PC-3 (cell line): ENCODE results near the gene CEP85. TPM values are rescaled to one million over a fixed set of nuclear protein-coding genes. Genes with fewer than 3 reads are reported as not detected.

Experiments
- ATAC-seq: fragments of 200-7000 bp; cut with Tn5 transposase; 2 replicates; pipeline ENCODE4 v1.9.1; 2020; ENCODE audit warnings: mild to moderate bottlenecking, moderate library complexity
- BruUV-seq: library from RNA; stranded (reverse); fragments of 400-500 nt; replicated peaks from 2 replicates; lab custom pipeline; 2021; lab: Mats Ljungman, UMichigan
- CTCF ChIA-PET: fragments of 300-600 bp; sonication (Branson Sonifier 250); formaldehyde crosslinking; loops from one replicate; lab custom pipeline; 2022; ENCODE audit warnings: antibody characterized with exemption; lab: Charles Lee
- POLR2A ChIA-PET: fragments of 300-600 bp; sonication (Branson Sonifier 250); formaldehyde crosslinking; loops from one replicate; lab custom pipeline; 2022; ENCODE audit warnings: antibody characterized with exemption; ENCODE audit not compliant: unreplicated experiment; lab: Charles Lee
- DNase-seq: peaks from one replicate; pipeline ENCODE4 v3.0.0-alpha.2; 2015
- H2AFZ ChIP-seq: fragments of 300-600 bp; sonication (generic); 2 replicates; pipeline ENCODE4 v1.6.0; 2016; ENCODE audit warnings: antibody characterized with exemption, low read length
- H3F3A ChIP-seq: fragments of 300-600 bp; sonication (generic); one replicate; pipeline ENCODE4 v1.6.0; 2017; ENCODE audit warnings: antibody characterized with exemption, low read length, control low read depth, mild to moderate bottlenecking; ENCODE audit not compliant: unreplicated experiment
- H3K27ac ChIP-seq: fragments of 300-600 bp; sonication (generic); 2 replicates; pipeline ENCODE4 v1.5.1; 2016; ENCODE audit warnings: mild to moderate bottlenecking, low read length
- H3K27me3 ChIP-seq: fragments of 300-600 bp; sonication (generic); 2 replicates; pipeline ENCODE4 v1.6.1; 2016; ENCODE audit warnings: low read length, mixed read lengths
- H3K36me3 ChIP-seq: fragments of 300-600 bp; sonication (generic); 2 replicates; pipeline ENCODE4 v1.6.1; 2016; ENCODE audit warnings: low read depth, mixed run types, low read length, mixed read lengths
- H3K4me1 ChIP-seq: fragments of 300-600 bp; sonication (generic); 2 replicates; pipeline ENCODE4 v1.5.1; 2016; ENCODE audit warnings: low read length; ENCODE audit not compliant: insufficient read depth
- H3K4me2 ChIP-seq: fragments of 300-600 bp; sonication (generic); 2 replicates; pipeline ENCODE4 v1.6.0; 2016; ENCODE audit warnings: low read length
- H3K4me3 ChIP-seq: fragments of 300-600 bp; sonication (generic); 2 replicates; pipeline ENCODE4 v1.5.1; 2016; ENCODE audit warnings: mild to moderate bottlenecking, low read length, mixed read lengths
- H3K79me2 ChIP-seq: fragments of 300-600 bp; sonication (generic); 2 replicates; pipeline ENCODE4 v1.6.1; 2017; ENCODE audit warnings: low read length, mixed read lengths
- H3K9ac ChIP-seq: fragments of 300-600 bp; sonication (generic); 2 replicates; pipeline ENCODE4 v1.6.0; 2016; ENCODE audit warnings: mild to moderate bottlenecking, low read length
- H3K9me2 ChIP-seq: fragments of 300-600 bp; sonication (generic); replicated peaks from 2 replicates; pipeline ENCODE4 v1.6.1; 2016; ENCODE audit warnings: mixed run types, low read length, mixed read lengths
- H3K9me3 ChIP-seq: fragments of 300-600 bp; sonication (generic); 2 replicates; pipeline ENCODE4 v1.6.1; 2016; ENCODE audit warnings: low read length, mixed read lengths
- H4K20me1 ChIP-seq: fragments of 300-600 bp; sonication (generic); 2 replicates; pipeline ENCODE4 v1.6.1; 2016; ENCODE audit warnings: low read length, mixed read lengths
- CTCF ChIP-seq: fragments of 300-600 bp; sonication (generic); conservative IDR thresholded peaks from 2 replicates; pipeline ENCODE4 v1.5.1; 2017; ENCODE audit warnings: antibody characterized with exemption, low read depth, mild to moderate bottlenecking, low read length
- EZH2 ChIP-seq: fragments of 300-600 bp; sonication (generic); IDR thresholded peaks from one replicate; pipeline ENCODE4 v1.6.1; 2017; ENCODE audit warnings: antibody characterized with exemption, mild to moderate bottlenecking, low read length; ENCODE audit not compliant: unreplicated experiment
- EZH2phosphoT487 ChIP-seq: fragments of 300-600 bp; sonication (generic); IDR thresholded peaks from 2 replicates; pipeline ENCODE4 v1.6.1; 2018; ENCODE audit warnings: mild to moderate bottlenecking, antibody characterized with exemption, low read length, borderline replicate concordance
- intact Hi-C: fragments of 100-400 bp; cut with micrococcal nuclease; formaldehyde crosslinking; loops from 2 replicates; pipeline ENCODE4 v1.9.0; 2023
- total RNA-seq: library from RNA; depleted of rRNA; stranded (reverse); fragments of >200 nt; gene quantifications from 2 replicates; pipeline ENCODE4 v1.2.3, GENCODE V29; 2014

The CEP85 gene
- total RNA-seq, 1 experiment from 2014 or later = 30.6 TPM

GRCh38 chr1:26187882-26188281 is 46.1 kb upstream of the CEP85 start:
- POLR2A ChIA-PET = no interaction called here
- no peaks in the 10 kb centered on the region for H3F3A ChIP-seq
- intact Hi-C loops = no loop called here
- no peak overlapping the region for H2AFZ ChIP-seq
- H3K4me1 ChIP-seq = no peaks in the 10 kb centered on the region
- no peak for ATAC-seq
- H3K4me2 ChIP-seq = no peak overlapping the region
- no peaks in the 10 kb centered on the region for H3K27me3 ChIP-seq
- no peaks in the 10 kb centered on the region for H4K20me1 ChIP-seq
- H3K9ac ChIP-seq = no peak overlapping the region
- no peaks in the 10 kb centered on the region for H3K79me2 ChIP-seq
- peaks cover 7% of the 10 kb centered on the region; the same call in 1 of the 2 replicates for H3K36me3 ChIP-seq
- DNase-seq = no peak
- H3K27ac ChIP-seq = no peak overlapping the region
- H3K4me3 ChIP-seq = no peak overlapping the region
- no peak for TF ChIP-seq CTCF
- TF ChIP-seq EZH2 = no peak
- TF ChIP-seq EZH2phosphoT487 = no peak
- CTCF ChIA-PET = no interaction called here
- no peaks in the 10 kb centered on the region for H3K9me3 ChIP-seq
- no peaks in the 10 kb centered on the region for H3K9me2 ChIP-seq
- no TSS peak for BruUV-seq

DNA sequence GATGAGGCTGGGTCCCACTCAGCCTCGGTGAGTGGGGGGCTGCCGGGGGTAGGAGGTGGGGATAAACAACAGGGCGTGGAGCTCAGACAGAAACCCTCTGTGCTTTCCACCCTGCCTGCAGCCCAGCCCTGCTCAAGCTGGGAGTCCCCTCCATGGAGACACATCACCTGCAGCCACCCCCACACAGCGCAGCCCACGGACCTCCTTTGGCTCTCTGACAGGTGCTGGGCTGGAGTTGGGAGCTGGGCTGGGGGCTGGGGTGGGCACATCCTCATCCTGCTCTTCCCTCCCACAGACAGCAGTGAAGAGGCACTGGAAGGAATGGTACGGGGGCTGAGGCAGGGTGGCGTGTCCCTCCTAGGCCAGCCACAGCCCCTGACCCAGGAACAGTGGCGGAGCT is 45.5 kb upstream of the CEP85 start:
- CTCF ChIA-PET = interaction anchor here (0.5 kb wide), 1 partner anchor 191 kb away, joined by 4 read pairs; the partner anchor contains the start of gene PAFAH2
- BruUV-seq = no TSS peak
- H2AFZ ChIP-seq = no peak overlapping the region
- no peaks in the 10 kb centered on the region for H3F3A ChIP-seq
- intact Hi-C loops = no loop called here
- no peaks in the 10 kb centered on the region for H3K4me1 ChIP-seq
- no peak overlapping the region for H3K27ac ChIP-seq
- no peak overlapping the region for H3K9ac ChIP-seq
- H3K4me2 ChIP-seq = no peak overlapping the region
- no peaks in the 10 kb centered on the region for H4K20me1 ChIP-seq
- ATAC-seq = no peak
- H3K36me3 ChIP-seq = peaks cover 7% of the 10 kb centered on the region; the same call in 1 of the 2 replicates
- no peak for TF ChIP-seq EZH2
- no peak for TF ChIP-seq CTCF
- TF ChIP-seq EZH2phosphoT487 = no peak
- H3K27me3 ChIP-seq = no peaks in the 10 kb centered on the region
- H3K9me3 ChIP-seq = no peaks in the 10 kb centered on the region
- H3K79me2 ChIP-seq = no peaks in the 10 kb centered on the region
- no peak overlapping the region for H3K4me3 ChIP-seq
- no peaks in the 10 kb centered on the region for H3K9me2 ChIP-seq
- POLR2A ChIA-PET = no interaction called here
- no peak for DNase-seq

- no peaks in the 10 kb centered on the region for H3K9me2 ChIP-seq
- no peaks in the 10 kb centered on the region for H4K20me1 ChIP-seq
- intact Hi-C loops = no loop called here
- TSS peak; percentile 48 for BruUV-seq
- no peaks in the 10 kb centered on the region for H3K79me2 ChIP-seq
- no peak overlapping the region for H2AFZ ChIP-seq
- no peaks in the 10 kb centered on the region for H3K4me1 ChIP-seq
- H3K4me2 ChIP-seq = no peak overlapping the region
- no peak overlapping the region for H3K4me3 ChIP-seq
- ChIA-PET POLR2A (no interaction called here), CTCF (interaction anchor here (0.6 kb wide), 2 partner anchors 578 to 1549 kb away, joined by 3 to 7 read pairs; no protein-coding TSS in a partner anchor)
- no peak overlapping the region for H3K9ac ChIP-seq
- no peak for TF ChIP-seq EZH2phosphoT487
- TF ChIP-seq EZH2 = no peak
- TF ChIP-seq CTCF = no peak
- no peaks in the 10 kb centered on the region for H3K27me3 ChIP-seq
- H3K36me3 ChIP-seq = peaks cover 7% of the 10 kb centered on the region; the same call in 1 of the 2 replicates
- no peak overlapping the region for H3K27ac ChIP-seq
- H3K9me3 ChIP-seq = no peaks in the 10 kb centered on the region
- no peaks in the 10 kb centered on the region for H3F3A ChIP-seq
- no peak for DNase-seq
- no peak for ATAC-seq
These were observed 44.7 kb upstream of the CEP85 start for GRCh38 chr1:26189331-26189730.
